SH-SY5Y (cell line): ENCODE results near the gene MYO6.

Source experiments
- GATA2 ChIP-seq: IDR thresholded peaks from 2 replicates; pipeline ENCODE4 v1.6.1; 2011; ENCODE audit warnings: mild to moderate bottlenecking, low read depth, low read length
- GATA3 ChIP-seq: IDR thresholded peaks from 2 replicates; pipeline ENCODE4 v1.6.1; 2011; ENCODE audit warnings: low read depth, mild to moderate bottlenecking, low read length, moderate library complexity

GRCh38 chr6:75761489-75761888 is 12.4 kb downstream of the MYO6 start:
- TF ChIP-seq GATA2, result no peak
- TF ChIP-seq GATA3, result no peak
